Measurements from ENCODE around the gene KLC1. TPM values are rescaled to one million over a fixed set of nuclear protein-coding genes. Genes with fewer than 3 reads are reported as not detected.

KLC1 gene
- total and polyA plus RNA-seq, 10 of the 15 experiments (the other 5 are each of a cell fraction or from before 2014, with no cell fraction given), result 5.5 to 137 (median 76.1) TPM

- TF ChIP-seq BRCA1 (IDR thresholded peaks at IDR 0.05; ENCODE audit: low read depth, low read length), result no peak
Observed at GRCh38 chr14:103641161-103641560, 12.2 kb downstream of the KLC1 start (continued).

- POLR2A ChIA-PET, result no interaction called here
- no peak overlapping the region for H3K4me2 ChIP-seq (ENCODE audit: control insufficient read depth, insufficient read depth)
- H4K20me1 ChIP-seq (ENCODE audit: control insufficient read depth, insufficient read depth), result peaks cover 3% of the 10 kb centered on the region; the same call in 1 of the 2 replicates
- H3K4me3 ChIP-seq, result no peak overlapping the region
- H3K27me3 ChIP-seq (replicated peaks in 1 of 2; ENCODE audit: control insufficient read depth in 2 of 2, insufficient read depth in 2 of 2, low read length in 1 of 2), result no peaks in the 10 kb centered on the region
- BruUV-seq (replicated peaks), result no TSS peak
- H3K36me3 ChIP-seq (ENCODE audit: control insufficient read depth in 2 of 2, insufficient read depth in 2 of 2, low read length in 1 of 2), result no peaks in the 10 kb centered on the region; a peak in 3 of 4 replicates
- RAD21 ChIA-PET (ENCODE audit: unreplicated experiment), result interaction anchor here (0.6 kb wide), 1 partner anchor 1486 kb away, joined by 3 read pairs; no protein-coding TSS in a partner anchor
- SMC1A ChIA-PET (ENCODE audit: uncharacterized antibody, unreplicated experiment), result no interaction called here
- no peak for FAIRE-seq
- H3K4me1 ChIP-seq (ENCODE audit: control insufficient read depth, insufficient read depth, low read length), result peaks cover 4% of the 10 kb centered on the region; the same call in 1 of the 2 replicates
- intact Hi-C loops (cut with micrococcal nuclease; ENCODE audit: unreplicated experiment), result no loop called here
- in situ Hi-C loops (cut with MboI), result no loop called here
- no peak for DNase-seq (ENCODE audit: low read depth, low spot score)
- CTCF ChIA-PET, result interaction anchor here (2.0 kb wide), 1 partner anchor 10 kb away, joined by 4 read pairs; no protein-coding TSS in a partner anchor
- no peak for ATAC-seq
- no peak overlapping the region for H3K27ac ChIP-seq (ENCODE audit: control insufficient read depth, insufficient read depth)
- peaks cover 45% of the 10 kb centered on the region for H3K79me2 ChIP-seq (ENCODE audit: control insufficient read depth, insufficient read depth, low read length)
- TF ChIP-seq ZZZ3 (IDR thresholded peaks at IDR 0.05; ENCODE audit: control insufficient read depth, insufficient read length, low read depth), result no peak
- TF ChIP-seq ZBTB33 (IDR thresholded peaks at IDR 0.05), result no peak
- no peak for TF ChIP-seq IKZF2 (IDR thresholded peaks at IDR 0.05)
- TF ChIP-seq SIX5 (IDR thresholded peaks at IDR 0.05; ENCODE audit: low read depth, low read length, severe bottlenecking), result no peak
- TF ChIP-seq ZSCAN29 (IDR thresholded peaks at IDR 0.05), result no peak
- TF ChIP-seq CTCF (IDR thresholded peaks at IDR 0.05 in 2 of 3, conservative IDR thresholded peaks at IDR 0.05 in 1 of 3; ENCODE audit: control insufficient read depth in 2 of 3, extremely low read depth in 1 of 3, insufficient read depth in 1 of 3, low read depth in 3 of 3, low read length in 3 of 3), result no peak
- TF ChIP-seq RFX5 (IDR thresholded peaks at IDR 0.05; ENCODE audit: low read depth, low read length), result no peak
- TF ChIP-seq SIN3A (IDR thresholded peaks at IDR 0.05; ENCODE audit: low read depth, low read length), result no peak
- TF ChIP-seq NRF1 (conservative IDR thresholded peaks at IDR 0.05; ENCODE audit: low read depth, low read length), result no peak
- TF ChIP-seq NFYB (IDR thresholded peaks at IDR 0.05; ENCODE audit: insufficient read depth, low read depth, low read length), result no peak
- TF ChIP-seq HCFC1 (IDR thresholded peaks at IDR 0.05; ENCODE audit: low read length), result no peak
- TF ChIP-seq CBX3 (IDR thresholded peaks at IDR 0.05; ENCODE audit: borderline replicate concordance, low read depth), result no peak
- TF ChIP-seq, protein P1, sequence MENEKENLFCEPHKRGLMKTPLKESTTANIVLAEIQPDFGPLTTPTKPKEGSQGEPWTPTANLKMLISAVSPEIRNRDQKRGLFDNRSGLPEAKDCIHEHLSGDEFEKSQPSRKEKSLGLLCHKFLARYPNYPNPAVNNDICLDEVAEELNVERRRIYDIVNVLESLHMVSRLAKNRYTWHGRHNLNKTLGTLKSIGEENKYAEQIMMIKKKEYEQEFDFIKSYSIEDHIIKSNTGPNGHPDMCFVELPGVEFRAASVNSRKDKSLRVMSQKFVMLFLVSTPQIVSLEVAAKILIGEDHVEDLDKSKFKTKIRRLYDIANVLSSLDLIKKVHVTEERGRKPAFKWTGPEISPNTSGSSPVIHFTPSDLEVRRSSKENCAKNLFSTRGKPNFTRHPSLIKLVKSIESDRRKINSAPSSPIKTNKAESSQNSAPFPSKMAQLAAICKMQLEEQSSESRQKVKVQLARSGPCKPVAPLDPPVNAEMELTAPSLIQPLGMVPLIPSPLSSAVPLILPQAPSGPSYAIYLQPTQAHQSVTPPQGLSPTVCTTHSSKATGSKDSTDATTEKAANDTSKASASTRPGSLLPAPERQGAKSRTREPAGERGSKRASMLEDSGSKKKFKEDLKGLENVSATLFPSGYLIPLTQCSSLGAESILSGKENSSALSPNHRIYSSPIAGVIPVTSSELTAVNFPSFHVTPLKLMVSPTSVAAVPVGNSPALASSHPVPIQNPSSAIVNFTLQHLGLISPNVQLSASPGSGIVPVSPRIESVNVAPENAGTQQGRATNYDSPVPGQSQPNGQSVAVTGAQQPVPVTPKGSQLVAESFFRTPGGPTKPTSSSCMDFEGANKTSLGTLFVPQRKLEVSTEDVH (IDR thresholded peaks at IDR 0.05; ENCODE audit: low read depth, partially characterized antibody), result no peak
- TF ChIP-seq SMARCA5 (IDR thresholded peaks at IDR 0.05), result no peak
- no peak overlapping the region for H2AFZ ChIP-seq (ENCODE audit: control insufficient read depth, low read depth, low read length)
- 85% methylated on average over 3 of the region's 3 CpGs for WGBS (ENCODE audit: insufficient coverage, insufficient replicate concordance, low lambda C conversion rate, missing lambda C conversion rate)
- H3K9me3 ChIP-seq (replicated peaks; ENCODE audit: control insufficient read depth, insufficient read depth, low read length), result no peaks in the 10 kb centered on the region; the same call in 2 of the 3 replicates
- no peak overlapping the region for H3K9ac ChIP-seq (ENCODE audit: control insufficient read depth, insufficient read depth, low read length)
Observed at GRCh38 chr14:103646189-103646588, 17.2 kb downstream of the KLC1 start.

Data from GM12878 (cell line).